GM12875 (cell line): ENCODE data around the gene PDCD11.
A peak's percentile ranks its signal among the peaks of the same experiment; 100 is the strongest.

Experiments
- H3K4me3 ChIP-seq: one replicate; pipeline ENCODE4 v1.5.1; 2011; ENCODE audit warnings: low read depth, low read length, control low read depth
- CTCF ChIP-seq: IDR thresholded peaks from 2 replicates; pipeline ENCODE4 v1.5.1; 2011; ENCODE audit warnings: low read depth, mild to moderate bottlenecking, control low read depth, inconsistent platforms, low read length, moderate library complexity, borderline replicate concordance; ENCODE audit not compliant: insufficient read depth

Gene PDCD11

GRCh38 chr10:103367379-103367781 lies 29.0 kb upstream of the PDCD11 start:
- TF ChIP-seq CTCF: no peak
- H3K4me3 ChIP-seq: no peak overlapping the region

GRCh38 chr10:103367782-103368518 lies 28.5 kb upstream of the PDCD11 start, which contains the start of gene TAF5:
TAF5 (plus strand) TSS chr10:103367976; CDS start chr10:103367990, 14 bp downstream.
- TF ChIP-seq CTCF: no peak

GRCh38 chr10:103373544-103373943 lies 22.9 kb upstream of the PDCD11 start:
- TF ChIP-seq CTCF: no peak
- H3K4me3 ChIP-seq: no peak overlapping the region

More at GRCh38 chr10:103367782-103368518, 28.5 kb upstream of the PDCD11 start, which contains the start of gene TAF5:
- peak within 1 kb of the TSS; percentile 90 for H3K4me3 ChIP-seq

GRCh38 chr10:103374263-103374662 lies 22.2 kb upstream of the PDCD11 start:
- H3K4me3 ChIP-seq: no peak overlapping the region
- no peak for TF ChIP-seq CTCF

GRCh38 chr10:103382769-103383168 lies 13.7 kb upstream of the PDCD11 start:
- TF ChIP-seq CTCF: no peak
- no peak overlapping the region for H3K4me3 ChIP-seq

- no peak for TF ChIP-seq CTCF
- no peak overlapping the region for H3K4me3 ChIP-seq
Measured at GRCh38 chr10:103394180-103394579, 2.2 kb upstream of the PDCD11 start.

- TF ChIP-seq CTCF: no peak
- peak overlapping the region; percentile 79 for H3K4me3 ChIP-seq
Measured at GRCh38 chr10:103395754-103396066, 716 bp upstream of the PDCD11 start.
